Panc1 (cell line): ENCODE measurements around the gene KRT222.

Experiments used
- CTCF ChIP-seq: fragments of 450-650 bp; IDR thresholded peaks from 2 replicates; pipeline ENCODE4 v1.5.1; 2017; ENCODE audit warnings: mild to moderate bottlenecking
- POLR2AphosphoS5 ChIP-seq: IDR thresholded peaks from 2 replicates; pipeline ENCODE4 v1.6.1; 2012; ENCODE audit warnings: mild to moderate bottlenecking, low read depth, low read length, moderate library complexity
- REST ChIP-seq, 2 experiments: IDR thresholded peaks; 2 replicates each; pipeline ENCODE4 v1.6.1; 2011 to 2012; ENCODE audit warnings: low read depth in 2 of 2, control low read depth in 1 of 2, low read length in 1 of 2, mild to moderate bottlenecking in 1 of 2, moderate library complexity in 1 of 2; ENCODE audit not compliant: insufficient read depth in 1 of 2
- TCF7L2 ChIP-seq: IDR thresholded peaks from 2 replicates; pipeline ENCODE4 v1.6.1; 2011; ENCODE audit warnings: mild to moderate bottlenecking, low read depth, low read length, inconsistent platforms

GRCh38 chr17:40614431-40615067 lies 50.4 kb downstream of the KRT222 start:
- no peak for TF ChIP-seq REST (IDR thresholded peaks at IDR 0.05; ENCODE audit: insufficient read depth in 1 of 2, low read depth in 2 of 2, low read length in 1 of 2)
- no peak for TF ChIP-seq CTCF
- TF ChIP-seq TCF7L2, result no peak
- no peak for TF ChIP-seq POLR2AphosphoS5
